Tibial artery (tissue), 4 donors: ENCODE data around the gene ST6GALNAC1.

Source experiments
- DNase-seq, 2 donors: peaks; one replicate each; pipeline ENCODE4 v3.0.0-alpha.2; 2019
- H3K27ac ChIP-seq, 2 donors: fragments of 200-600 bp; sonication (generic) in 1 of 2; 1 replicate in 1 of 2; 2 replicates in 1 of 2; pipeline ENCODE4 v1.5.1; 2018 to 2019; ENCODE audit warnings: mild to moderate bottlenecking in 1 of 2
- H3K27me3 ChIP-seq, 2 donors: fragments of 200-600 bp; sonication (generic) in 1 of 2; one replicate each; pipeline versions ENCODE4 v1.5.1 to v1.6.0; 2016 to 2019
- H3K36me3 ChIP-seq, 3 donors: fragments of 200-600 bp; sonication (generic) in 2 of 3; one replicate each; pipeline ENCODE4 v1.5.1; 2016 to 2019; ENCODE audit warnings: mild to moderate bottlenecking in 2 of 3
- H3K4me1 ChIP-seq, 4 donors: fragments of 200-600 bp; sonication (generic) in 2 of 4; 1 replicate in 3 of 4; 2 replicates in 1 of 4; pipeline ENCODE4 v1.5.1; 2016 to 2019
- H3K4me3 ChIP-seq, 2 donors: fragments of 200-600 bp; sonication (generic) in 1 of 2; 1 replicate in 1 of 2; 2 replicates in 1 of 2; pipeline ENCODE4 v1.5.1; 2018 to 2019; ENCODE audit warnings: mild to moderate bottlenecking in 2 of 2
- H3K9me3 ChIP-seq, 3 donors: fragments of 200-600 bp; sonication (generic) in 1 of 3; one replicate each; pipeline ENCODE4 v1.5.1; 2016 to 2019
- intact Hi-C: fragments of 100-400 bp; cut with DNase I; formaldehyde crosslinking; loops from one replicate; pipeline ENCODE4 v1.15.0; 2023; ENCODE audit warnings: low total_unique reads
- TF ChIP-seq, protein P1 (sequence below), 2 experiments: fragments of 200-600 bp in 1 of 2; fragments of 450-650 bp in 1 of 2; IDR thresholded peaks; one replicate each; pipeline ENCODE4 v1.5.1; 2017 to 2019; ENCODE audit warnings: antibody characterized with exemption in 2 of 2, mild to moderate bottlenecking in 1 of 2, moderate library complexity in 1 of 2

Gene ST6GALNAC1

DNA sequence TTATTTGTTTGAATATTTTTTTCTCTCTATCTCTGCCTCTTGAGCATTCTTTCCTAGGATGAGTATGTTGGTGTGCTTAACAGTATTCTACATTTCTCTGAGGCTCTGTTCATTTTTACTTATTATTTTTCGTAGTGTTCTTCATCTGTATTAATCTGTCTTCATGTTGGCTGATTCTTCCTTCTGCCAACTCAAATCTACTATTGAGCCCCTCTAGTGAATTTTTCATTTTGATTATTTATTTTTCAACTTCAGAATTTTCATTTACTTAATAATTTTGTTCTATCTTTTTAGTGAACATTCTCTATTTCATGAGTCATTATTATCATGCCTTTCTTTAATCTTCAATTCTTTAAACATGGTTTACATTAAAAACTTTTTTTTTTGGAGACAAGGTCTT is 3.2 kb upstream of the ST6GALNAC1 start:
- peaks cover 0 to 13% of the 10 kb centered on the region in 2 donors for H3K27me3 ChIP-seq
- no peak overlapping the region for H3K27ac ChIP-seq
- H3K9me3 ChIP-seq = peaks cover 0 to 4% (median 0%) of the 10 kb centered on the region in 3 donors
- DNase-seq = no peak
- no peak overlapping the region for H3K4me3 ChIP-seq
- TF ChIP-seq, protein P1, sequence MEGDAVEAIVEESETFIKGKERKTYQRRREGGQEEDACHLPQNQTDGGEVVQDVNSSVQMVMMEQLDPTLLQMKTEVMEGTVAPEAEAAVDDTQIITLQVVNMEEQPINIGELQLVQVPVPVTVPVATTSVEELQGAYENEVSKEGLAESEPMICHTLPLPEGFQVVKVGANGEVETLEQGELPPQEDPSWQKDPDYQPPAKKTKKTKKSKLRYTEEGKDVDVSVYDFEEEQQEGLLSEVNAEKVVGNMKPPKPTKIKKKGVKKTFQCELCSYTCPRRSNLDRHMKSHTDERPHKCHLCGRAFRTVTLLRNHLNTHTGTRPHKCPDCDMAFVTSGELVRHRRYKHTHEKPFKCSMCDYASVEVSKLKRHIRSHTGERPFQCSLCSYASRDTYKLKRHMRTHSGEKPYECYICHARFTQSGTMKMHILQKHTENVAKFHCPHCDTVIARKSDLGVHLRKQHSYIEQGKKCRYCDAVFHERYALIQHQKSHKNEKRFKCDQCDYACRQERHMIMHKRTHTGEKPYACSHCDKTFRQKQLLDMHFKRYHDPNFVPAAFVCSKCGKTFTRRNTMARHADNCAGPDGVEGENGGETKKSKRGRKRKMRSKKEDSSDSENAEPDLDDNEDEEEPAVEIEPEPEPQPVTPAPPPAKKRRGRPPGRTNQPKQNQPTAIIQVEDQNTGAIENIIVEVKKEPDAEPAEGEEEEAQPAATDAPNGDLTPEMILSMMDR (IDR thresholded peaks at IDR 0.05) = no peak
- no peaks in the 10 kb centered on the region for H3K4me1 ChIP-seq
- intact Hi-C loops = no loop called here
- no peaks in the 10 kb centered on the region for H3K36me3 ChIP-seq

DNA sequence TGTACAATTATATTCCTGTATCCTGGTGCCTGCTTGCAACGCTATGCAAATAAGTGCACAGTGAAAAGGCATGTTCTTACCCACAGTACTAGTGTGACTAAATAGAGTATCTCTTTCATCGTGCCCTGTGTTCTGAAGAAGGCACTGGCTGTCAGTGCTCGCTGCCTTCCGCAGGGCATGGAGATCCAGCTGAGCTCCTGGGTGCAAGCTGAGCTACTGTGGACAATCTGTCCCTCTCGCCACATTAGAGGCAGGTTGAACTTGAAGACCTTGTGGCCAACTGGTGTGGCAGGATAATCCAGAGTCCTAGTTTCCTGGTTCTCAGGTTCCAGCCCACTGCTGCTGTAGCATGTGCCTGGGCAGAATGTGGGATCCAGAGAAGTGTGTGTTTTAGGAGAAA is 1.9 kb upstream of the ST6GALNAC1 start:
- DNase-seq = no peak
- no peak overlapping the region for H3K4me3 ChIP-seq
- intact Hi-C loops = no loop called here

DNA sequence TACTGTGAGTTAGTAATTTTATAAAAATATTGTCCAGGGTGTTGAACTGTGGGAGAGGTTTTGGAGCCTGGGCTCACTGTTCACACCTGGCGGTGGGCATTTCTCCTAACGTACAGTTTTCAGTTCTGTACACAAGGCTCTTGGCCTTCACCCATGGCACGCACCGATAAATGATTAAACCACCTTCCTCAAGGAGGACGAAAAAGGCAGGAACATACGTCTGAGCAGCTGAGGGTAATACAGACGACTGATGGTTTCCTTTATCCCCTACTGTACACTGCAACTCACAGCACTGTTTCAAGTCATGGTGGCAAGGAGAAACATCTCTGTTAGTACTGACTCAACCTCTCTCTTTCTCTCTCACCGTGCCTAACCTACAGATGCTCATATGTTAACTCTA is 1.4 kb upstream of the ST6GALNAC1 start:
- intact Hi-C loops = no loop called here
- no peaks in the 10 kb centered on the region for H3K4me1 ChIP-seq
- no peak overlapping the region for H3K27ac ChIP-seq
- peaks cover 0 to 13% of the 10 kb centered on the region in 2 donors for H3K27me3 ChIP-seq
- H3K4me3 ChIP-seq = no peak overlapping the region
- H3K36me3 ChIP-seq = no peaks in the 10 kb centered on the region
- H3K9me3 ChIP-seq = peaks cover 0 to 4% (median 0%) of the 10 kb centered on the region in 3 donors
- TF ChIP-seq, protein P1 (IDR thresholded peaks at IDR 0.05) = no peak
- no peak for DNase-seq

More for the DNA sequence above, 1.9 kb upstream of the ST6GALNAC1 start:
- Histone ChIP-seq H3K36me3 (no peaks in the 10 kb centered on the region), H3K27me3 (peaks cover 0 to 13% of the 10 kb centered on the region in 2 donors), H3K27ac (no peak overlapping the region), H3K9me3 (peaks cover 0 to 4% (median 0%) of the 10 kb centered on the region in 3 donors), H3K4me1 (no peaks in the 10 kb centered on the region)
- TF ChIP-seq, protein P1 (IDR thresholded peaks at IDR 0.05) = no peak

DNA sequence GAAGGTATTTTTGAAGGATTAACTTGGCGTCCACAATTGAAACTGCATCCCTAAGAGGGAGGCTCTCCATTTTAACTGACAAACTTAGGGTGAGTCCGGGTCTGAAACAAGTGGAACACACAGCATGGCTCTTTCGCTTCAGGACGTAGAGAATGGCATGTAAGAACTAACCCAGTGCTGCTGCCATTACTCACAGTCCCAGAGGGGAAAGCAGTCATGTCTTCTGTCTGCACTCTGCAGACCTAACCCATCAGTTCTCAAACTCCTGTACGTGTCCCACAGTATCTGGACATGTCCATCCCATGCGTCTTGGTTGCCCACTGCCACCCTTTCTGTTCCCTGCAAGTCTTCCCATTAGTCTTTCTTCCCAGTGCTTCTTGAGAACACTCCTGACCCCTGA is 563 bp downstream of the ST6GALNAC1 start:
- no peak overlapping the region for H3K4me3 ChIP-seq

DNA sequence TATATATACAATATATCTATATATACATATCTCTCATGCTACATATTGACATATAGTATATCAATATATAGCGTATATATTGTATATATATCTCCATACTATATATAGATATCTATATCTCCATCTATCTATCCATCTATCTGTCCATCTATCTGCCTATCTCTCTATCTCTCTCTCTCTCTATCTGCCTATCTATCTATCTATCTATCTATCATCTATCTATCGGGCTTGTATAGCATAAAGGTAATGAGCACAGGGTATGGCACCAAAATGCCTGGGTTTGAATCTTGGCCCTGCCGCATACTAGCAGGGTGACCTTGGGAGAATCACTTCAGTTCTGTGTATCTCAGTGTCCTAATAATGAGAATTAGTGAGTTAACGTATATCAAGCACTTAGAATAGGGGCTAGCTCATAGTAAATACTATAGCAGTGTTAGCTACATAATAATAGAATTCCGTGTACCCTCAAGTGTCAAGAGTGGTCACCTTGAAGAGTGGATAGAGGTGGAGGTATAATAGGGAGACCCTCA is 1.5 kb downstream of the ST6GALNAC1 start:
- no peaks in the 10 kb centered on the region for H3K36me3 ChIP-seq
- no peaks in the 10 kb centered on the region for H3K4me1 ChIP-seq
- DNase-seq = no peak
- H3K4me3 ChIP-seq = no peak overlapping the region
- intact Hi-C loops = no loop called here
- H3K9me3 ChIP-seq = peaks cover 0 to under 1% (median 0%) of the 10 kb centered on the region in 3 donors
- peaks cover 0 to 6% of the 10 kb centered on the region in 2 donors for H3K27me3 ChIP-seq
- H3K27ac ChIP-seq = no peak overlapping the region
- TF ChIP-seq, protein P1 (IDR thresholded peaks at IDR 0.05) = no peak

More for the DNA sequence above, 563 bp downstream of the ST6GALNAC1 start:
- Histone ChIP-seq H3K4me1 (no peaks in the 10 kb centered on the region), H3K27ac (no peak overlapping the region), H3K9me3 (peaks cover 0 to 4% (median 0%) of the 10 kb centered on the region in 3 donors), H3K36me3 (no peaks in the 10 kb centered on the region), H3K27me3 (peaks cover 0 to 9% of the 10 kb centered on the region in 2 donors)
- intact Hi-C loops = no loop called here
- DNase-seq = no peak
- TF ChIP-seq, protein P1 (IDR thresholded peaks at IDR 0.05) = no peak
